HCT116 (cell line): ENCODE data around the gene FAM20B. TPM values are rescaled to one million over a fixed set of nuclear protein-coding genes. Genes with fewer than 3 reads are reported as not detected.

Experiments
- ATAC-seq: fragments of 200-7000 bp; cut with Tn5 transposase; 2 replicates; pipeline ENCODE4 v1.9.1; 2020; ENCODE audit warnings: mild to moderate bottlenecking, moderate library complexity
- BruUV-seq: library from RNA; stranded (reverse); fragments of 400-500 nt; replicated peaks from 2 replicates; lab custom pipeline; 2021; lab: Mats Ljungman, UMichigan
- CTCF ChIA-PET: fragments of 300-600 bp; sonication (Branson Sonifier 250); formaldehyde crosslinking; loops from one replicate; lab custom pipeline; 2021; ENCODE audit warnings: antibody characterized with exemption; lab: Charles Lee
- POLR2A ChIA-PET: fragments of 300-600, 350-600 bp; sonication (Branson Sonifier 250); formaldehyde crosslinking; loops from one replicate; lab custom pipeline; 2021; ENCODE audit warnings: antibody characterized with exemption; lab: Charles Lee
- RAD21 ChIA-PET, 2 experiments: fragments of 300-600 bp; sonication (Branson Sonifier 250); formaldehyde crosslinking; loops; one replicate each; lab custom pipeline; 2023; ENCODE audit warnings: low total read pairs in 2 of 2; ENCODE audit not compliant: uncharacterized antibody in 2 of 2, unreplicated experiment in 2 of 2, low non-redundant PET in 1 of 2; lab: Charles Lee
- DNase-seq: peaks from one replicate; pipeline ENCODE4 v3.0.0-alpha.2; 2010; ENCODE audit warnings: low read depth, low spot score
- H2AFZ ChIP-seq: fragments of 200-600 bp; shearing (Covaris generic), sonication (generic); 2 replicates; pipeline ENCODE4 v1.6.1; 2017; ENCODE audit warnings: low read depth, mixed run types, mixed read lengths, antibody characterized with exemption, low read length; ENCODE audit not compliant: poor library complexity, severe bottlenecking
- H3K27ac ChIP-seq: 2 replicates; pipeline ENCODE4 v1.5.1; 2012; ENCODE audit warnings: low read depth, low read length
- H3K27me3 ChIP-seq: fragments of 200-600 bp; sonication (generic); 2 replicates; pipeline ENCODE4 v1.6.1; 2016; ENCODE audit warnings: mixed run types, low read length, mixed read lengths; ENCODE audit not compliant: insufficient read depth
- H3K36me3 ChIP-seq, 2 experiments: fragments of 200-500 bp in 1 of 2; fragments of 200-600 bp in 1 of 2; sonication (Bioruptor generic) in 1 of 2; sonication (generic) in 1 of 2; 2 replicates each; pipeline versions ENCODE4 v1.5.1 to v1.6.1; 2014 to 2016; ENCODE audit warnings: low read length in 2 of 2, inconsistent platforms in 1 of 2, mixed read lengths in 1 of 2, mixed run types in 1 of 2; ENCODE audit not compliant: insufficient read depth in 2 of 2, control insufficient read depth in 1 of 2
- H3K4me1 ChIP-seq, 2 experiments: fragments of 200-600 bp in 1 of 2; sonication (generic) in 1 of 2; 2 replicates each; pipeline versions ENCODE4 v1.5.1 to v1.6.1; 2012 to 2017; ENCODE audit warnings: low read length in 2 of 2, inconsistent platforms in 1 of 2, mild to moderate bottlenecking in 1 of 2, mixed read lengths in 1 of 2, mixed run types in 1 of 2, moderate library complexity in 1 of 2; ENCODE audit not compliant: insufficient read depth in 2 of 2, control insufficient read depth in 1 of 2
- H3K4me2 ChIP-seq: fragments of 200-600 bp; sonication (generic); 2 replicates; pipeline ENCODE4 v1.6.1; 2017; ENCODE audit warnings: mixed run types, low read length, mixed read lengths
- H3K4me3 ChIP-seq, 2 experiments: fragments of 200-600 bp in 1 of 2; sonication (generic) in 1 of 2; replicated peaks in 1 of 2; 2 replicates each; pipeline ENCODE4 v1.5.1; 2011 to 2016; ENCODE audit warnings: low read length in 2 of 2, control low read depth in 1 of 2, low read depth in 1 of 2, mild to moderate bottlenecking in 1 of 2, mixed read lengths in 1 of 2, mixed run types in 1 of 2
- H3K79me2 ChIP-seq: fragments of 200-600 bp; sonication (generic); 2 replicates; pipeline ENCODE4 v1.6.1; 2017; ENCODE audit warnings: mild to moderate bottlenecking, mixed run types, low read length, moderate library complexity, mixed read lengths; ENCODE audit not compliant: insufficient read depth
- H3K9ac ChIP-seq: fragments of 200-600 bp; sonication (generic); 2 replicates; pipeline ENCODE4 v1.6.1; 2016; ENCODE audit warnings: low read length, mixed read lengths
- H3K9me2 ChIP-seq: fragments of 200-600 bp; sonication (generic), shearing (Covaris generic); 2 replicates; pipeline ENCODE4 v1.6.1; 2017; ENCODE audit warnings: mixed run types, mild to moderate bottlenecking, moderate library complexity; ENCODE audit not compliant: insufficient read depth
- H3K9me3 ChIP-seq, 2 experiments: fragments of 200-500 bp in 1 of 2; fragments of 200-600 bp in 1 of 2; sonication (Bioruptor generic) in 1 of 2; sonication (generic) in 1 of 2; 2 replicates each; pipeline ENCODE4 v1.6.1; 2014 to 2017; ENCODE audit warnings: low read length in 2 of 2, mixed read lengths in 2 of 2, inconsistent platforms in 1 of 2, low read depth in 1 of 2, mild to moderate bottlenecking in 1 of 2, mixed run types in 1 of 2, moderate library complexity in 1 of 2; ENCODE audit not compliant: control insufficient read depth in 1 of 2, insufficient read depth in 1 of 2
- H4K20me1 ChIP-seq: fragments of 200-600 bp; sonication (generic), shearing (Covaris generic); 2 replicates; pipeline ENCODE4 v1.6.1; 2017; ENCODE audit warnings: mixed run types, mild to moderate bottlenecking, moderate library complexity; ENCODE audit not compliant: insufficient read depth
- CBX3 ChIP-seq: IDR thresholded peaks from 2 replicates; pipeline ENCODE4 v1.6.1; 2012; ENCODE audit warnings: low read depth
- CEBPB ChIP-seq: IDR thresholded peaks from 2 replicates; pipeline ENCODE4 v1.6.1; 2012; ENCODE audit warnings: low read depth
- CTCF ChIP-seq, 3 experiments: fragments of 200-600 bp in 1 of 3; sonication (generic) in 1 of 3; IDR thresholded peaks in 2 of 3; conservative IDR thresholded peaks in 1 of 3; 2 replicates each; pipeline ENCODE4 v1.5.1; 2012 to 2017; ENCODE audit warnings: low read depth in 2 of 3, low read length in 2 of 3, antibody characterized with exemption in 1 of 3, borderline replicate concordance in 1 of 3, control low read depth in 1 of 3, mild to moderate bottlenecking in 1 of 3, mixed read lengths in 1 of 3, mixed run types in 1 of 3, moderate library complexity in 1 of 3; ENCODE audit not compliant: insufficient read depth in 1 of 3
- EGR1 ChIP-seq: IDR thresholded peaks from 2 replicates; pipeline ENCODE4 v1.6.1; 2012; ENCODE audit warnings: low read depth
- ELF1 ChIP-seq: IDR thresholded peaks from 2 replicates; pipeline ENCODE4 v1.6.1; 2012; ENCODE audit warnings: low read depth, borderline replicate concordance
- FOSL1 ChIP-seq: IDR thresholded peaks from 2 replicates; pipeline ENCODE4 v1.6.1; 2012; ENCODE audit warnings: low read depth
- MAX ChIP-seq: IDR thresholded peaks from 2 replicates; pipeline ENCODE4 v1.6.1; 2012
- POLR2A ChIP-seq: IDR thresholded peaks from 2 replicates; pipeline ENCODE4 v1.7.0; 2011; ENCODE audit warnings: borderline replicate concordance; ENCODE audit not compliant: insufficient read depth, insufficient read length; ENCODE audit errors: extremely low read depth
- SP1 ChIP-seq: IDR thresholded peaks from 2 replicates; pipeline ENCODE4 v1.6.1; 2012; ENCODE audit warnings: low read depth
- SRF ChIP-seq: IDR thresholded peaks from 2 replicates; pipeline ENCODE4 v1.6.1; 2012; ENCODE audit warnings: low read depth
- TCF7L2 ChIP-seq: IDR thresholded peaks from 2 replicates; pipeline ENCODE4 v1.7.0; 2011; ENCODE audit warnings: borderline replicate concordance, inconsistent platforms; ENCODE audit not compliant: insufficient read depth, insufficient read length; ENCODE audit errors: extremely low read depth
- YY1 ChIP-seq: IDR thresholded peaks from 2 replicates; pipeline ENCODE4 v1.6.1; 2011; ENCODE audit warnings: low read length, low read depth, moderate library complexity, mild to moderate bottlenecking; ENCODE audit not compliant: insufficient replicate concordance; ENCODE audit errors: extremely low read depth
- ZFX ChIP-seq: fragments of 450-650 bp; IDR thresholded peaks from 2 replicates; pipeline ENCODE4 v1.6.1; 2017
- intact Hi-C: fragments of 100-400 bp; cut with micrococcal nuclease; formaldehyde crosslinking; loops from 2 replicates; pipeline ENCODE4 v1.10.0; 2022
- total RNA-seq: library from RNA; stranded (reverse); gene quantifications from one replicate; pipeline ENCODE4 v1.2.1, GENCODE V29; 2021; ENCODE audit not compliant: unreplicated experiment

The FAM20B gene
- total RNA-seq, 1 experiment from 2014 or later = 36.7 TPM

GRCh38 chr1:179043266-179043665, 17.6 kb downstream of the FAM20B start:
- H3K27ac ChIP-seq = no peak overlapping the region
- no peak for DNase-seq
- no peak for ATAC-seq
- no peaks in the 10 kb centered on the region for H3K4me1 ChIP-seq
- no peak overlapping the region for H3K9ac ChIP-seq
- TF ChIP-seq EGR1 (no peak), CBX3 (no peak), YY1 (no peak), MAX (no peak), ZFX (no peak), SRF (no peak), ELF1 (no peak), CTCF (IDR thresholded peaks at IDR 0.05 in 2 of 3, conservative IDR thresholded peaks at IDR 0.05 in 1 of 3; ENCODE audit: borderline replicate concordance in 1 of 3, insufficient read depth in 1 of 3, low read depth in 2 of 3, low read length in 2 of 3) (no peak)
- H3K4me2 ChIP-seq = no peak overlapping the region
- H4K20me1 ChIP-seq = no peaks in the 10 kb centered on the region
- intact Hi-C loops = no loop called here
- H2AFZ ChIP-seq = no peak overlapping the region
- H3K79me2 ChIP-seq = peaks cover 16% of the 10 kb centered on the region
- CTCF ChIA-PET = interaction anchor here (1.1 kb wide), 1 partner anchor 78 kb away, joined by 3 read pairs; no protein-coding TSS in a partner anchor
- H3K36me3 ChIP-seq = no peaks in the 10 kb centered on the region
- RAD21 ChIA-PET = no interaction called here
- no peaks in the 10 kb centered on the region for H3K27me3 ChIP-seq
- BruUV-seq = no TSS peak
- no peaks in the 10 kb centered on the region for H3K9me3 ChIP-seq
- no peak overlapping the region for H3K4me3 ChIP-seq
- POLR2A ChIA-PET = no interaction called here
- no peaks in the 10 kb centered on the region for H3K9me2 ChIP-seq

- intact Hi-C loops = no loop called here
- POLR2A ChIA-PET = no interaction called here
- no peaks in the 10 kb centered on the region for H3K9me3 ChIP-seq
- H3K4me1 ChIP-seq = no peaks in the 10 kb centered on the region
- no peak overlapping the region for H3K4me3 ChIP-seq
- no peaks in the 10 kb centered on the region for H3K36me3 ChIP-seq
- no TSS peak for BruUV-seq
- H3K27me3 ChIP-seq = no peaks in the 10 kb centered on the region
- H3K9ac ChIP-seq = no peak overlapping the region
- RAD21 ChIA-PET = no interaction called here
- H3K9me2 ChIP-seq = no peaks in the 10 kb centered on the region
- ATAC-seq (no peak), DNase-seq (no peak)
- CTCF ChIA-PET = no interaction called here
- no peak overlapping the region for H3K4me2 ChIP-seq
- no peak overlapping the region for H2AFZ ChIP-seq
- TF ChIP-seq SP1 (no peak), EGR1 (no peak), TCF7L2 (no peak), SRF (no peak), ELF1 (no peak), CBX3 (no peak), ZFX (no peak), POLR2A (no peak), MAX (no peak), CEBPB (no peak), FOSL1 (no peak), YY1 (no peak)
- peaks cover 9% of the 10 kb centered on the region for H3K79me2 ChIP-seq
- no peaks in the 10 kb centered on the region for H4K20me1 ChIP-seq
- no peak overlapping the region for H3K27ac ChIP-seq
These were observed 18.2 kb downstream of the FAM20B start for GRCh38 chr1:179043907-179044306.
